Left lung (tissue), 10 donors: ENCODE results near the gene MISP. TPM values are rescaled to one million over a fixed set of nuclear protein-coding genes. Genes with fewer than 3 reads are reported as not detected.

Experiments used
- ATAC-seq: fragments of 200-7000 bp; cut with Tn5 transposase; one replicate; pipeline ENCODE4 v1.9.1; 2020; ENCODE audit warnings: moderate library complexity
- DNase-seq, 4 donors: peaks; one replicate each; pipeline ENCODE4 v3.0.0-alpha.2; 2013 to 2020
- H3K27ac ChIP-seq, 2 donors: fragments of 200-600 bp; sonication (generic) in 1 of 2; one replicate each; pipeline versions ENCODE4 v1.5.0 to v1.8.0; 2020 to 2021
- H3K27me3 ChIP-seq, 2 donors: fragments of 200-600 bp; sonication (generic) in 1 of 2; one replicate each; pipeline versions ENCODE4 v1.5.0 to v1.8.0; 2020 to 2021
- H3K36me3 ChIP-seq, 2 donors: fragments of 200-600 bp; sonication (generic) in 1 of 2; one replicate each; pipeline versions ENCODE4 v1.5.0 to v1.8.0; 2020 to 2021
- H3K4me1 ChIP-seq, 2 donors: fragments of 200-600 bp; one replicate each; pipeline ENCODE4 v1.8.0; 2021
- H3K4me3 ChIP-seq, 2 donors: fragments of 200-600 bp; sonication (generic) in 1 of 2; one replicate each; pipeline versions ENCODE4 v1.5.0 to v1.8.0; 2020 to 2021; ENCODE audit warnings: mild to moderate bottlenecking in 1 of 2
- H3K9me3 ChIP-seq, 2 donors: fragments of 200-600 bp; sonication (generic) in 1 of 2; one replicate each; pipeline versions ENCODE4 v1.5.0 to v1.8.0; 2020 to 2021
- CTCF ChIP-seq, 2 donors: fragments of 200-600 bp; sonication (generic) in 1 of 2; IDR thresholded peaks; one replicate each; pipeline versions ENCODE4 v1.5.0 to v1.8.0; 2021; ENCODE audit warnings: antibody characterized with exemption in 2 of 2
- intact Hi-C, 2 donors: fragments of 100-400 bp; cut with DNase I; formaldehyde crosslinking; loops; one replicate each; pipeline versions ENCODE4 v1.11.2 to v1.14.2; 2022
- polyA plus RNA-seq, 6 donors: library from polyadenylated mRNA; unstranded; fragments of 120-200 nt; gene quantifications; one replicate each; pipeline ENCODE4 v1.2.1, GENCODE V29; 2013; ENCODE audit not compliant: insufficient read length in 6 of 6
- total RNA-seq, 2 donors: library from RNA; stranded (reverse); fragmentation: NEBNext Ultra II Directional; extraction: Animal tissue kit (Norgen Biotek cat#: 25700); gene quantifications; one replicate each; pipeline ENCODE4 v1.2.1, GENCODE V29; 2021
- donor health status: DM: no; HTN: yes; CAD: no.
- donor health status: DM: no; HTN: no; CAD: no.

The MISP gene
- total and polyA plus RNA-seq, 8 donors = 5.8 to 44.0 (median 13.2) TPM

- no peaks in the 10 kb centered on the region for H3K9me3 ChIP-seq
- H3K27ac ChIP-seq = peak overlapping the region; percentile 62 to 95
- peaks cover 10 to 81% of the 10 kb centered on the region in 2 donors for H3K36me3 ChIP-seq
- peak overlapping the region in 1 of 2 donors; percentile 94 for H3K4me3 ChIP-seq
- peak in 2 of 4 donors; percentile 72 to 87 for DNase-seq
- no peaks in the 10 kb centered on the region for H3K27me3 ChIP-seq
- peaks cover 43 to 64% of the 10 kb centered on the region in 2 donors for H3K4me1 ChIP-seq
- intact Hi-C loops = no loop called here
- ATAC-seq = peak; percentile 47
- TF ChIP-seq CTCF (IDR thresholded peaks at IDR 0.05) = no peak
Observed at GRCh38 chr19:801861-802497, 51.1 kb downstream of the MISP start.

GRCh38 chr19:802498-803098 is 51.7 kb downstream of the MISP start:
- Histone ChIP-seq H3K27me3 (no peaks in the 10 kb centered on the region), H3K27ac (peak overlapping the region in 1 of 2 donors; percentile 95), H3K9me3 (no peaks in the 10 kb centered on the region), H3K4me3 (peak overlapping the region in 1 of 2 donors; percentile 94), H3K4me1 (peaks cover 43 to 68% of the 10 kb centered on the region in 2 donors), H3K36me3 (peaks cover 13 to 87% of the 10 kb centered on the region in 2 donors)
- no peak for ATAC-seq
- intact Hi-C loops = no loop called here
- DNase-seq = no peak
- no peak for TF ChIP-seq CTCF (IDR thresholded peaks at IDR 0.05)

GRCh38 chr19:803099-803561 is 52.2 kb downstream of the MISP start:
- Histone ChIP-seq H3K27ac (peak overlapping the region in 1 of 2 donors; percentile 95), H3K36me3 (peaks cover 13 to 92% of the 10 kb centered on the region in 2 donors), H3K4me1 (peaks cover 43 to 67% of the 10 kb centered on the region in 2 donors), H3K4me3 (no peak overlapping the region), H3K9me3 (no peaks in the 10 kb centered on the region), H3K27me3 (no peaks in the 10 kb centered on the region)
- ATAC-seq = no peak
- intact Hi-C loops = no loop called here
- DNase-seq = no peak
- no peak for TF ChIP-seq CTCF (IDR thresholded peaks at IDR 0.05)

GRCh38 chr19:803686-804418 is 52.9 kb downstream of the MISP start:
- intact Hi-C loops = no loop called here
- Histone ChIP-seq H3K9me3 (no peaks in the 10 kb centered on the region), H3K27ac (no peak overlapping the region), H3K4me1 (peaks cover 43 to 60% of the 10 kb centered on the region in 2 donors), H3K36me3 (peaks cover 13 to 99% of the 10 kb centered on the region in 2 donors), H3K4me3 (no peak overlapping the region), H3K27me3 (no peaks in the 10 kb centered on the region)
- TF ChIP-seq CTCF (IDR thresholded peaks at IDR 0.05) = no peak
- no peak for ATAC-seq
- no peak for DNase-seq
